OCI-LY3 (cell line): Measurements from ENCODE around the gene GDI1.

Experiments
- EZH2phosphoT487 ChIP-seq: fragments of 200-600 bp; shearing (Covaris generic); IDR thresholded peaks from 2 replicates; pipeline ENCODE4 v1.6.1; 2018; ENCODE audit warnings: antibody characterized with exemption, mixed run types, low read depth
- TF ChIP-seq, protein P1 (sequence below): fragments of 200-600, 300-600 bp; sonication (generic); IDR thresholded peaks from 2 replicates; pipeline ENCODE4 v1.5.1; 2014; ENCODE audit warnings: antibody characterized with exemption, low read length, low read depth

DNA sequence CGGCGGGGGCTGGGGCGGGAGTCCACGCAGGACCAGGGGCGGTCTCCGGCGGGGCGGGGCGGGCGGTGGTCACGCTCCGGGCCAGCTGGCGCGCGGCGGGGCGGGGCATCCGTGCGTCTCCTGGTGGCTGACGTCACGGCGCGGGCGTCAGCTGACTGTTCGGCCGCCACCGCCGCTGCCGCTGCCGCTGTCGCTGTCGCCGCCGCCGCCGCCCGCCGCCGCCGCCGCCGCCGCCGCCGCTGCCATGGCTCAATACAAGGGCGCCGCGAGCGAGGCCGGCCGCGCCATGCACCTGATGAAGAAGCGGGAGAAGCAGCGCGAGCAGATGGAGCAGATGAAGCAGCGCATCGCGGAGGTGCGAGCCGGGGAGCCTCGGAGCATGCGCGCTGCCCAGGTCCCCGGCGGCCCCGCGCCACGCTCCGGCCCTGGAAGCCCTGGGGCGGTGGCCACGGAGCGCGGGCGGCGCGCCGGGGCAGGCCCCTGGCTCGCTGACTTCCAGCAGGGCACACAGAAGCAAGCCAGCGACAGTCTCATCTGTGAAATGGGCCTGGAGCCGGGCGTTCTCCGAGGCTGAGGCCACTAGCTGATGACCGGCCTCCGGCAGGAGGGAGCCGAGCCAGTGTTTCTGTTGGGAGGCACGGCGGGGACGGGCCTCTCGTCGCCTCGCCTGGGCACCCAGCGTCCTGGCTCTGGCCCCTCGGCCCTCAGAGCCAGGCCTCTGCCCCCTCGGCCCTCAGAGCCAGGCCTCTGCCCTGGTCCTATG, 7.2 kb downstream of the GDI1 start, which contains the start of gene FAM50A:
- TF ChIP-seq, protein P1, sequence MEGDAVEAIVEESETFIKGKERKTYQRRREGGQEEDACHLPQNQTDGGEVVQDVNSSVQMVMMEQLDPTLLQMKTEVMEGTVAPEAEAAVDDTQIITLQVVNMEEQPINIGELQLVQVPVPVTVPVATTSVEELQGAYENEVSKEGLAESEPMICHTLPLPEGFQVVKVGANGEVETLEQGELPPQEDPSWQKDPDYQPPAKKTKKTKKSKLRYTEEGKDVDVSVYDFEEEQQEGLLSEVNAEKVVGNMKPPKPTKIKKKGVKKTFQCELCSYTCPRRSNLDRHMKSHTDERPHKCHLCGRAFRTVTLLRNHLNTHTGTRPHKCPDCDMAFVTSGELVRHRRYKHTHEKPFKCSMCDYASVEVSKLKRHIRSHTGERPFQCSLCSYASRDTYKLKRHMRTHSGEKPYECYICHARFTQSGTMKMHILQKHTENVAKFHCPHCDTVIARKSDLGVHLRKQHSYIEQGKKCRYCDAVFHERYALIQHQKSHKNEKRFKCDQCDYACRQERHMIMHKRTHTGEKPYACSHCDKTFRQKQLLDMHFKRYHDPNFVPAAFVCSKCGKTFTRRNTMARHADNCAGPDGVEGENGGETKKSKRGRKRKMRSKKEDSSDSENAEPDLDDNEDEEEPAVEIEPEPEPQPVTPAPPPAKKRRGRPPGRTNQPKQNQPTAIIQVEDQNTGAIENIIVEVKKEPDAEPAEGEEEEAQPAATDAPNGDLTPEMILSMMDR, result no peak
- TF ChIP-seq EZH2phosphoT487, result no peak
